ENCODE results near the gene SH3RF3.

GRCh38 chr2:109430329-109430636 lies 301.3 kb downstream of the SH3RF3 start:
- no peak for TF ChIP-seq POLR2A (IDR thresholded peaks at IDR 0.05)
- no peak for TF ChIP-seq CTCF (IDR thresholded peaks at IDR 0.05)
- TF ChIP-seq POLR2AphosphoS5 (IDR thresholded peaks at IDR 0.05): no peak
